Thoracic aorta (tissue), 2 donors: ENCODE data around the gene PLEKHA8. TPM values are rescaled to one million over a fixed set of nuclear protein-coding genes. Genes with fewer than 3 reads are reported as not detected.

Experiments used
- ATAC-seq: fragments of 150-250 bp; one replicate; pipeline ENCODE4 v1.8.0; 2017; ENCODE audit warnings: low read depth; ENCODE audit not compliant: insufficient number of reproducible peaks, low FRiP score
- DNase-seq: peaks from one replicate; pipeline ENCODE4 v3.0.0-alpha.2; 2020; ENCODE audit warnings: low spot score
- H3K27ac ChIP-seq, 2 donors: fragments of 200-600 bp; sonication (generic); 1 replicate in 1 of 2; 2 replicates in 1 of 2; pipeline ENCODE4 v1.5.1; 2016; ENCODE audit warnings: mild to moderate bottlenecking in 2 of 2, moderate library complexity in 2 of 2
- H3K27me3 ChIP-seq: fragments of 200-600 bp; sonication (generic); replicated peaks from 2 replicates; pipeline ENCODE4 v1.6.0; 2016; ENCODE audit warnings: mild to moderate bottlenecking; ENCODE audit not compliant: insufficient read depth
- H3K36me3 ChIP-seq: fragments of 200-600 bp; sonication (generic); one replicate; pipeline ENCODE4 v1.5.1; 2016
- H3K4me1 ChIP-seq, 2 donors: fragments of 200-600 bp; sonication (generic); 1 replicate in 1 of 2; 2 replicates in 1 of 2; pipeline versions ENCODE4 v1.5.1 to v1.6.0; 2016; ENCODE audit warnings: low read depth in 2 of 2, mild to moderate bottlenecking in 1 of 2; ENCODE audit not compliant: control insufficient read depth in 1 of 2
- H3K4me3 ChIP-seq: fragments of 200-600 bp; sonication (generic); 2 replicates; pipeline ENCODE4 v1.5.1; 2016; ENCODE audit warnings: mild to moderate bottlenecking
- H3K9me3 ChIP-seq: fragments of 200-600 bp; sonication (generic); 2 replicates; pipeline ENCODE4 v1.5.1; 2016
- CTCF ChIP-seq: fragments of 200-600 bp; sonication (generic); IDR thresholded peaks from one replicate; pipeline ENCODE4 v1.5.1; 2019; ENCODE audit warnings: antibody characterized with exemption
- total RNA-seq, 2 donors: library from RNA; depleted of rRNA; stranded (reverse); fragments of >200 nt; gene quantifications; one replicate each; pipeline versions ENCODE4 v1.1.0 to v1.2.3, GENCODE V29; 2016

The PLEKHA8 gene
- total RNA-seq, 2 donors from 2014 or later = 6.6 to 10.0 TPM

GRCh38 chr7:30082686-30083085 is 54.5 kb downstream of the PLEKHA8 start:
- Histone ChIP-seq H3K36me3 (no peaks in the 10 kb centered on the region), H3K9me3 (no peaks in the 10 kb centered on the region), H3K4me3 (no peak overlapping the region), H3K27ac (no peak overlapping the region), H3K27me3 (no peaks in the 10 kb centered on the region), H3K4me1 (no peaks in the 10 kb centered on the region)
- no peak for TF ChIP-seq CTCF
- DNase-seq (no peak), ATAC-seq (no peak)

GRCh38 chr7:30083334-30083733 is 55.1 kb downstream of the PLEKHA8 start:
- Histone ChIP-seq H3K4me1 (no peaks in the 10 kb centered on the region), H3K9me3 (no peaks in the 10 kb centered on the region), H3K4me3 (no peak overlapping the region), H3K27ac (no peak overlapping the region), H3K36me3 (no peaks in the 10 kb centered on the region), H3K27me3 (no peaks in the 10 kb centered on the region)
- ATAC-seq = no peak
- no peak for TF ChIP-seq CTCF
- no peak for DNase-seq

GRCh38 chr7:30084212-30084611 is 56.0 kb downstream of the PLEKHA8 start:
- no peak for ATAC-seq

GRCh38 chr7:30086529-30086928 is 58.3 kb downstream of the PLEKHA8 start:
- ATAC-seq (no peak), DNase-seq (no peak)
- Histone ChIP-seq H3K36me3 (no peaks in the 10 kb centered on the region), H3K4me1 (peaks cover 0 to 2% of the 10 kb centered on the region in 2 donors), H3K27me3 (no peaks in the 10 kb centered on the region), H3K9me3 (no peaks in the 10 kb centered on the region), H3K4me3 (no peak overlapping the region), H3K27ac (no peak overlapping the region)
- no peak for TF ChIP-seq CTCF

More at GRCh38 chr7:30084212-30084611, 56.0 kb downstream of the PLEKHA8 start:
- no peak for DNase-seq
- Histone ChIP-seq H3K27me3 (no peaks in the 10 kb centered on the region), H3K27ac (no peak overlapping the region), H3K9me3 (no peaks in the 10 kb centered on the region), H3K4me3 (no peak overlapping the region), H3K36me3 (no peaks in the 10 kb centered on the region), H3K4me1 (no peaks in the 10 kb centered on the region)
- TF ChIP-seq CTCF = no peak

- Histone ChIP-seq H3K9me3 (no peaks in the 10 kb centered on the region), H3K4me1 (peaks cover 0 to 3% of the 10 kb centered on the region in 2 donors), H3K27me3 (no peaks in the 10 kb centered on the region), H3K4me3 (no peak overlapping the region), H3K36me3 (no peaks in the 10 kb centered on the region), H3K27ac (no peak overlapping the region)
- TF ChIP-seq CTCF = no peak
- no peak for DNase-seq
- no peak for ATAC-seq
Observed at GRCh38 chr7:30087371-30087770, 59.2 kb downstream of the PLEKHA8 start.
